ENCODE results near the gene BABAM2. TPM values are rescaled to one million over a fixed set of nuclear protein-coding genes. Genes with fewer than 3 reads are reported as not detected.

BABAM2 gene
- total RNA-seq, 2 experiments from 2014 or later = 19.7 to 33.2 TPM

DNA sequence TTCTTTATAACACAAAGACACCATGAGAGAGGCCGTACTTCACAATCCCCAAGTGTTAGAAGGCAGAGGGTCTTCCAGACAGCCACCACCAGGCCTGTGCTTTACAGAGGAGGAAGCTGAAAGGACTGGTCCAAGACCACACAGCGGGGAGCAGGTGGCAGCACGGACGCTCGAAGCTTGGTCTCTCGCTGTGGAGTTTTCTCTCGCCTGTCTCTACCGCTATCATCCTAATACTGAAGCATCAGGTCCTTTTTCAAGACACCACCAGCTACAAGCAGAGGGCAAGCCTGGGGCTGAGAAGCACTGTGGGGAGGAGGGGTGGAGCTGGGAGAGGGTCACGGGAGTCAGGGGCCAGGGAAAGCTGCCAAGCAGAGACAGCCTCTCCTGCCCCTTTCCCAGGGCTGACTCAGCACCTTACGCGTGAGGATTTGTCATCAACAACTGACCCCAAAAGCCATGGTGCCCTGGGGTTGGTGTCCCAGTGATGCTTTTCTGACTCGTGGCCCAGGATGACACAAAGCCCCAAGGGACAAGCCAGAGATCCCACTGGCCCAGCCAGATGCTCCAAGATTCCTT is 470.3 kb downstream of the BABAM2 start:
- H3K4me1 ChIP-seq (ENCODE audit: insufficient read depth, low read length, poor library complexity, severe bottlenecking) = no peaks in the 10 kb centered on the region
- no peak overlapping the region for H3K4me3 ChIP-seq (ENCODE audit: low read depth, low read length, poor library complexity, severe bottlenecking)
- CTCF ChIA-PET (ENCODE audit: unreplicated experiment) = no interaction called here
- intact Hi-C loops (cut with micrococcal nuclease; ENCODE audit: unreplicated experiment) = no loop called here
- POLR2A ChIA-PET = no interaction called here
- H3K4me2 ChIP-seq (ENCODE audit: low read length) = no peak overlapping the region
- H3K79me2 ChIP-seq (ENCODE audit: insufficient read depth, low read depth, low read length) = no peaks in the 10 kb centered on the region
- no peaks in the 10 kb centered on the region for H3K36me3 ChIP-seq (ENCODE audit: insufficient read depth, low read length)
- H3K9me3 ChIP-seq (ENCODE audit: low read length) = no peaks in the 10 kb centered on the region
- TF ChIP-seq, protein P1, sequence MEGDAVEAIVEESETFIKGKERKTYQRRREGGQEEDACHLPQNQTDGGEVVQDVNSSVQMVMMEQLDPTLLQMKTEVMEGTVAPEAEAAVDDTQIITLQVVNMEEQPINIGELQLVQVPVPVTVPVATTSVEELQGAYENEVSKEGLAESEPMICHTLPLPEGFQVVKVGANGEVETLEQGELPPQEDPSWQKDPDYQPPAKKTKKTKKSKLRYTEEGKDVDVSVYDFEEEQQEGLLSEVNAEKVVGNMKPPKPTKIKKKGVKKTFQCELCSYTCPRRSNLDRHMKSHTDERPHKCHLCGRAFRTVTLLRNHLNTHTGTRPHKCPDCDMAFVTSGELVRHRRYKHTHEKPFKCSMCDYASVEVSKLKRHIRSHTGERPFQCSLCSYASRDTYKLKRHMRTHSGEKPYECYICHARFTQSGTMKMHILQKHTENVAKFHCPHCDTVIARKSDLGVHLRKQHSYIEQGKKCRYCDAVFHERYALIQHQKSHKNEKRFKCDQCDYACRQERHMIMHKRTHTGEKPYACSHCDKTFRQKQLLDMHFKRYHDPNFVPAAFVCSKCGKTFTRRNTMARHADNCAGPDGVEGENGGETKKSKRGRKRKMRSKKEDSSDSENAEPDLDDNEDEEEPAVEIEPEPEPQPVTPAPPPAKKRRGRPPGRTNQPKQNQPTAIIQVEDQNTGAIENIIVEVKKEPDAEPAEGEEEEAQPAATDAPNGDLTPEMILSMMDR (conservative IDR thresholded peaks at IDR 0.05; ENCODE audit: low read length) = no peak
- TF ChIP-seq EZH2phosphoT487 (IDR thresholded peaks at IDR 0.05; ENCODE audit: borderline replicate concordance, low read depth, low read length) = no peak
- H2AFZ ChIP-seq (ENCODE audit: low read length) = no peak overlapping the region
- H3K27ac ChIP-seq (ENCODE audit: low read depth, low read length, poor library complexity, severe bottlenecking) = no peak overlapping the region
- no peaks in the 10 kb centered on the region for H4K20me1 ChIP-seq (ENCODE audit: insufficient read depth, low read length)
- DNase-seq (ENCODE audit: low spot score) = no peak
- no peaks in the 10 kb centered on the region for H3K9me2 ChIP-seq (ENCODE audit: insufficient read depth, low read length)
- no TSS peak for BruUV-seq (replicated peaks)

DNA sequence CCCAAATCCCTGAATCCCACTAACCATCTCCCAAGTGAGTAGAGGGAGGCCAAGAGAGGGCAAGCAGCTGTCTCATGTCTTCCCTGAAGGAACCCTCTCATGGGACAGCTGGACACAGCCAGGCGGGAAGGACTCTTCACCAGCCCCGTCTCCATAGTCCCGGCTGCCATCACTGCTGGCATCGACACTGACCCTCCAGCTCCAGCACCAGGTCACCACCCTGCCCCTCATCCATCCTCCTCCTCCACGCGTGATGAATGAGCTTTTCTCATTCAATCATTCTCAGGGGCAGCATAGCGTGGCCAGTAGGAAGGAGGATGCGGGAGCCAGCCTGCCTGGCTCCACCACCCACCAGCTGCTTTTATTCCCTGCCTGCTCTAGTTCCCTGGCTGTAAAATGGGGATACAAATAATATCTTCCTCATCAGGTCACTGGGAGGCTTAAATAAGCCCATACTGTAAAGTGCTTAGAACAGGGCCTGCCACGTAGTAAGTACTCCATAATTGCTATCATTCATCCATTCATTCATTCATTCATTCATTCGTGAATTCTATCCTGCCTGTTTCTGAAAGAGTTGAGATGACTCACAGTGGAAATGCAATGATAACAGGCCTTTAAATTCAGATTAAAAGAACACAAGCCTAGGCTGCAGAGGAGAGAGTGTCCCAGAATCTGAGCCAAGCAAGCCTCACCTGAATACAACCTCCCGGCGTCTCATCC is 471.6 kb downstream of the BABAM2 start:
- H3K4me3 ChIP-seq (ENCODE audit: low read depth, low read length, poor library complexity, severe bottlenecking) = no peak overlapping the region
- ChIA-PET CTCF (ENCODE audit: unreplicated experiment) (interaction anchor here (0.5 kb wide), 1 partner anchor 1355 kb away, joined by 4 read pairs; no protein-coding TSS in a partner anchor), POLR2A (no interaction called here)
- no peak overlapping the region for H2AFZ ChIP-seq (ENCODE audit: low read length)
- H3K36me3 ChIP-seq (ENCODE audit: insufficient read depth, low read length) = no peaks in the 10 kb centered on the region
- no peak for TF ChIP-seq EZH2phosphoT487 (IDR thresholded peaks at IDR 0.05; ENCODE audit: borderline replicate concordance, low read depth, low read length)
- TF ChIP-seq, protein P1 (conservative IDR thresholded peaks at IDR 0.05; ENCODE audit: low read length) = no peak
- H3K27ac ChIP-seq (ENCODE audit: low read depth, low read length, poor library complexity, severe bottlenecking) = no peak overlapping the region
- no peaks in the 10 kb centered on the region for H4K20me1 ChIP-seq (ENCODE audit: insufficient read depth, low read length)
- no TSS peak for BruUV-seq (replicated peaks)
- no peak for DNase-seq (ENCODE audit: low spot score)
- no peaks in the 10 kb centered on the region for H3K4me1 ChIP-seq (ENCODE audit: insufficient read depth, low read length, poor library complexity, severe bottlenecking)
- H3K79me2 ChIP-seq (ENCODE audit: insufficient read depth, low read depth, low read length) = no peaks in the 10 kb centered on the region
- intact Hi-C loops (cut with micrococcal nuclease; ENCODE audit: unreplicated experiment) = no loop called here
- H3K9me3 ChIP-seq (ENCODE audit: low read length) = no peaks in the 10 kb centered on the region
- no peak overlapping the region for H3K4me2 ChIP-seq (ENCODE audit: low read length)
- no peaks in the 10 kb centered on the region for H3K9me2 ChIP-seq (ENCODE audit: insufficient read depth, low read length)

DNA sequence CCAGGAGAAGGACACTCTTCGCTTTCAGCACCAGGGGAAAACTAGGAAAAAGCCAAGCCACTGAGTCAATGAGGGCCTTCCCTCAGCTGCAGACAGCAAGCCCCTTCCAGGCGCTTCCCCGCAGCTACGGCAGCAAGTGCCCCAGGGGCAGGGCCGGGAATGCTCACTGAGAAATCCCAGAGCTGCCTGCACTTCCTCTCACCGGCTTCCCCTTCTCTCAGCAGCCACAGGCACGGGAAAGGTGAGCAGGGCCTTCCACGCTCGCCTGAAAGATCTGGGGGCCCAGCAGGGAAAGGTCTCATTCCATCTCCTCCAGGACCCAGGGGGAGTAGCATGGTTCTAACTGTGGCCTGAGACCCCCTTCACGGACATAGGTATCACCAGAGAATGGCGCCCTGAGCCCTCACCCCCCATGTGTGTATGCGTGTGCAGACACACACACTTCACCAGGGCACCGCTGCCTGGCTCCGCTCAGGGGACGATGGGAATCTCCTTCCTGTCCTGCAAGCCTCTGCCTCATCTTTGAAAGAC is 472.5 kb downstream of the BABAM2 start:
- Histone ChIP-seq H3K9me3 (ENCODE audit: low read length) (no peaks in the 10 kb centered on the region), H3K36me3 (ENCODE audit: insufficient read depth, low read length) (no peaks in the 10 kb centered on the region), H3K4me1 (ENCODE audit: insufficient read depth, low read length, poor library complexity, severe bottlenecking) (no peaks in the 10 kb centered on the region), H4K20me1 (ENCODE audit: insufficient read depth, low read length) (no peaks in the 10 kb centered on the region), H2AFZ (ENCODE audit: low read length) (no peak overlapping the region), H3K9me2 (ENCODE audit: insufficient read depth, low read length) (no peaks in the 10 kb centered on the region), H3K4me2 (ENCODE audit: low read length) (no peak overlapping the region), H3K79me2 (ENCODE audit: insufficient read depth, low read depth, low read length) (no peaks in the 10 kb centered on the region), H3K4me3 (ENCODE audit: low read depth, low read length, poor library complexity, severe bottlenecking) (no peak overlapping the region), H3K27ac (ENCODE audit: low read depth, low read length, poor library complexity, severe bottlenecking) (no peak overlapping the region)
- TF ChIP-seq EZH2phosphoT487 (IDR thresholded peaks at IDR 0.05; ENCODE audit: borderline replicate concordance, low read depth, low read length) = no peak
- TF ChIP-seq, protein P1 (conservative IDR thresholded peaks at IDR 0.05; ENCODE audit: low read length) = no peak
- no peak for DNase-seq (ENCODE audit: low spot score)
- no TSS peak for BruUV-seq (replicated peaks)
- ChIA-PET CTCF (ENCODE audit: unreplicated experiment) (no interaction called here), POLR2A (no interaction called here)
- intact Hi-C loops (cut with micrococcal nuclease; ENCODE audit: unreplicated experiment) = no loop called here
